Measurements from ENCODE around the gene NAA30.

DNA sequence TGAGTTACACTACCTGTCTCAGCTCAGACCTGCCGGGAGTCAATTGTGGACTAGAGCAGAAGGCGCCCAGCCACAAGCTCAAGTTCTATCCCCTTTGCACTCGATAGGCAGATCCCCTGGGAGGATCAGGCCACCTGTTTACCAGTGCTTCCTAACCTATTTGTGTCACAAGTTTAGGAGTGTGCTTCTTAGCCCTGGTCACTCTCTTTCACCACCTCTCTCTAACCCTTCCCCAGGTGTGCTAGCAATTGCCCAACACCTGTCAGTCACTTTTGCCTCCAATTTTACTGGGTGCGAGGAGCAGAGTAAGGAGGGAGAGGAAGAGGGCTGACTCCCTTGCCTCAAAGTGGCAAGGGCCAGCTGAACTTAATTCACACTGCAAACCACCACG lies 745 bp upstream of the NAA30 start:
- no peak for TF ChIP-seq SIN3A (IDR thresholded peaks at IDR 0.05; ENCODE audit: borderline replicate concordance, insufficient read depth, low read depth, low read length)
- TF ChIP-seq, protein P1, sequence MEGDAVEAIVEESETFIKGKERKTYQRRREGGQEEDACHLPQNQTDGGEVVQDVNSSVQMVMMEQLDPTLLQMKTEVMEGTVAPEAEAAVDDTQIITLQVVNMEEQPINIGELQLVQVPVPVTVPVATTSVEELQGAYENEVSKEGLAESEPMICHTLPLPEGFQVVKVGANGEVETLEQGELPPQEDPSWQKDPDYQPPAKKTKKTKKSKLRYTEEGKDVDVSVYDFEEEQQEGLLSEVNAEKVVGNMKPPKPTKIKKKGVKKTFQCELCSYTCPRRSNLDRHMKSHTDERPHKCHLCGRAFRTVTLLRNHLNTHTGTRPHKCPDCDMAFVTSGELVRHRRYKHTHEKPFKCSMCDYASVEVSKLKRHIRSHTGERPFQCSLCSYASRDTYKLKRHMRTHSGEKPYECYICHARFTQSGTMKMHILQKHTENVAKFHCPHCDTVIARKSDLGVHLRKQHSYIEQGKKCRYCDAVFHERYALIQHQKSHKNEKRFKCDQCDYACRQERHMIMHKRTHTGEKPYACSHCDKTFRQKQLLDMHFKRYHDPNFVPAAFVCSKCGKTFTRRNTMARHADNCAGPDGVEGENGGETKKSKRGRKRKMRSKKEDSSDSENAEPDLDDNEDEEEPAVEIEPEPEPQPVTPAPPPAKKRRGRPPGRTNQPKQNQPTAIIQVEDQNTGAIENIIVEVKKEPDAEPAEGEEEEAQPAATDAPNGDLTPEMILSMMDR (IDR thresholded peaks at IDR 0.05), result no peak

All from Panc1 (cell line).